Right lobe of liver (tissue), 4 donors: ENCODE results near the gene MSMB.
"Not testable (repeated sequence)": the region's sequence is repeated elsewhere in the genome, so short reads cannot be mapped to it uniquely, and the experiment has no call there.

Source experiments
- POLR2A ChIP-seq: fragments of 450-650 bp; IDR thresholded peaks from one replicate; pipeline ENCODE4 v1.6.1; 2017; ENCODE audit warnings: antibody characterized with exemption, mild to moderate bottlenecking
- TF ChIP-seq, protein P1 (sequence below), 4 donors: fragments of 200-600 bp in 3 of 4; fragments of 450-650 bp in 1 of 4; IDR thresholded peaks; one replicate each; pipeline versions ENCODE4 v1.5.1 to v1.8.0; 2016 to 2022; ENCODE audit warnings: antibody characterized with exemption in 4 of 4, mild to moderate bottlenecking in 2 of 4
- donor health status: DM: no; HTN: no; CAD: no.
- donor health status: DM: no; HTN: no; CAD: no.
- donor health status: DM: no; HTN: yes; CAD: no.

DNA sequence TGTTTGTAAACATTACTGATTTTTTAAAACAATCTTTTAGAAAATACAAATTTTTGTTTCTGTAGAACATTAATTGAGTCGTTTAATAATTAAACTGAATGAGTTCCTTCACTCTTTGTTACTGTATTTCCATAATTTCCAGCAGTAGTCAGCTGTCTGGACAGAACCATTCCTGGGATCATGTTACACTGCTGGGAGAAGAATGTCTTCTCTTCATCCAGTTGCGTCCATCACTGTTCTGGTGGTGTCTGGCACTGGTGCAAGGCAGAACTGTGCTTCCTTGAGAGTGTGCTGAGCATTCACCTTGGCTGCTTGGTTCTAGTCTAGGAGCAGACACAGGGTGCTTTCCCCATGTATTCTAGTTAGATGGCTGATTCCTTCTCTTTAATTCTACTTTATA is 61.6 kb downstream of the MSMB start:
- not testable (repeated sequence) for TF ChIP-seq POLR2A
- TF ChIP-seq, protein P1, sequence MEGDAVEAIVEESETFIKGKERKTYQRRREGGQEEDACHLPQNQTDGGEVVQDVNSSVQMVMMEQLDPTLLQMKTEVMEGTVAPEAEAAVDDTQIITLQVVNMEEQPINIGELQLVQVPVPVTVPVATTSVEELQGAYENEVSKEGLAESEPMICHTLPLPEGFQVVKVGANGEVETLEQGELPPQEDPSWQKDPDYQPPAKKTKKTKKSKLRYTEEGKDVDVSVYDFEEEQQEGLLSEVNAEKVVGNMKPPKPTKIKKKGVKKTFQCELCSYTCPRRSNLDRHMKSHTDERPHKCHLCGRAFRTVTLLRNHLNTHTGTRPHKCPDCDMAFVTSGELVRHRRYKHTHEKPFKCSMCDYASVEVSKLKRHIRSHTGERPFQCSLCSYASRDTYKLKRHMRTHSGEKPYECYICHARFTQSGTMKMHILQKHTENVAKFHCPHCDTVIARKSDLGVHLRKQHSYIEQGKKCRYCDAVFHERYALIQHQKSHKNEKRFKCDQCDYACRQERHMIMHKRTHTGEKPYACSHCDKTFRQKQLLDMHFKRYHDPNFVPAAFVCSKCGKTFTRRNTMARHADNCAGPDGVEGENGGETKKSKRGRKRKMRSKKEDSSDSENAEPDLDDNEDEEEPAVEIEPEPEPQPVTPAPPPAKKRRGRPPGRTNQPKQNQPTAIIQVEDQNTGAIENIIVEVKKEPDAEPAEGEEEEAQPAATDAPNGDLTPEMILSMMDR (IDR thresholded peaks at IDR 0.05), result not testable (repeated sequence)
